NCI-H1930 (cell line): ENCODE data around the gene CNN2.

Source experiments
- DNase-seq, 2 experiments: peaks; one replicate each; lab custom pipeline; 2025; lab: John Stamatoyannopoulos, UW

The CNN2 gene

DNA sequence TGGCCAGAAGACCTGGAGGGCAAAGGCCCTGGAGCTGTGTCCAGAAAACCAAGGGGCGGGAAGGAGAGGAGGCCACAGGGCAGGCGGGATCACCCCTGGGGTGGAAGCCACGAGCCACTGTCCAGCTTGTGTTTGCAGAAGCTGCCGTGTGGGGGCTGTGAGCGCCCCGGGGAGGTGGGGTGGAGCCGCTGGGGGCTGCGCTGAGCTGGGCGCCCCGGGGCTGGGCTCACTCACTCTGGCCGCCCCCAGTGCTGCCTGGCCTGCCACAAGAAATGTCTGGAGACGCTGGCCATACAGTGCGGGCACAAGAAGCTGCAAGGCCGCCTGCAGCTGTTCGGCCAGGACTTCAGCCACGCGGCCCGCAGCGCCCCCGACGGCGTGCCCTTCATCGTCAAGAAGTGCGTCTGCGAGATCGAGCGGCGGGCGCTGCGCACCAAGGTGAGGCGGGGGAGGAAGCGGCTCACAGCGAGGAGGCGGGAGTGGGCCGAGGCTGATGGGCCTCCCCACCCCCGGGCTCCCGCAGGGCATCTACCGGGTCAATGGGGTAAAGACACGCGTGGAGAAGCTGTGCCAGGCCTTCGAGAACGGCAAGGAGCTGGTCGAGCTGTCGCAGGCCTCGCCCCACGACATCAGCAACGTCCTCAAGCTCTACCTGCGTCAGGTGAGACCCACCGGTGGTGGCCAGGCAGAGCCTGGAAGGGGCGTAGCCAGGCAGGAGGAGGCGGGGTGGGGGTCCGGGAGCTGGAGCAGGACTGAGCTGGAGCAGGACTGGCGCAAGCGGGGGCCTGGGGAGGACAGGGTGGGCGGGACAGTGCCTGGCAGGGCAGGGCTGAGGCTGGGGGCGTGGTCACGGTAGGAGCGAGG lies 55.1 kb downstream of the CNN2 start:
- no peak for DNase-seq

- no peak for DNase-seq
Measured at GRCh38 chr19:1082165-1082927, 55.9 kb downstream of the CNN2 start.

DNA sequence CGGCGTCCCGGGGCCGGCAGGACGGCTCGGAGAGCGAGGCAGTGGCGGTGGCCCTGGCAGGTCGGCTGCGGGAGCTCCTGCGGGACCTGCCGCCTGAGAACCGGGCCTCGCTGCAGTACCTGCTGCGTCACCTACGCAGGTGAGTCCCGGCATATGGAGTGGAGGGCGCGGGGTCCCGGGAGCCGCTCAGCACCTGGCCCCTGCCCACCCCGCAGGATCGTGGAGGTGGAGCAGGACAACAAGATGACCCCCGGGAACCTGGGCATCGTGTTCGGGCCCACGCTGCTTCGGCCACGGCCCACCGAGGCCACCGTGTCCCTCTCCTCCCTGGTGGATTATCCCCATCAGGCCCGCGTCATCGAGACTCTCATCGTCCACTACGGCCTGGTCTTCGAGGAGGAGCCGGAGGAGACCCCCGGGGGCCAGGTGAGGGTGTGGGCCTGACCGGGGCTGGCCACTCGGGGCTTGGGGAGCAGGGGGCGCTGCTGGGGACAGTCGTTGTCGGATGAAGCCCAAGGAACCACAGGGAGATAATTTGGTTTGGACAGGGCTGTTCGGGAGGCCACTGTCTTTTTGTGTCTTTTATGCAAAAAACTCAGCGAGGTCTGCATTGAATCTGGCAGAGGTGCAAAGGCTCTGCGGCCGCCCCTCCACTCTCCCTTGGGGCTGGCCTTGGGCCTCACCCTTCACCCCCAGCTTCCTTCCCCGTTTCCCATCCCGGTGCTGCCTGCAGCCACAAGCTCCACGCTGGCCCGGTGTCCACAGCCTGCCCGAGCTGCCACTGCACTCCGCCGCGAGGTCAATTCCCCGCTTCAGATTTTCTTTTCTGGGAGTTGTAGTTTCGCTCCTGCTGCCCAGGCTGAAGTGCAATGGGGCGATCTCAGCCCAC lies 56.8 kb downstream of the CNN2 start:
- no peak for DNase-seq

- DNase-seq, result no peak
Measured at GRCh38 chr19:1084024-1084868, 57.8 kb downstream of the CNN2 start.

- DNase-seq, result no peak
Measured at GRCh38 chr19:1085053-1085658, 58.7 kb downstream of the CNN2 start.

- no peak for DNase-seq
Measured at GRCh38 chr19:1085676-1086442, 59.5 kb downstream of the CNN2 start.

DNA sequence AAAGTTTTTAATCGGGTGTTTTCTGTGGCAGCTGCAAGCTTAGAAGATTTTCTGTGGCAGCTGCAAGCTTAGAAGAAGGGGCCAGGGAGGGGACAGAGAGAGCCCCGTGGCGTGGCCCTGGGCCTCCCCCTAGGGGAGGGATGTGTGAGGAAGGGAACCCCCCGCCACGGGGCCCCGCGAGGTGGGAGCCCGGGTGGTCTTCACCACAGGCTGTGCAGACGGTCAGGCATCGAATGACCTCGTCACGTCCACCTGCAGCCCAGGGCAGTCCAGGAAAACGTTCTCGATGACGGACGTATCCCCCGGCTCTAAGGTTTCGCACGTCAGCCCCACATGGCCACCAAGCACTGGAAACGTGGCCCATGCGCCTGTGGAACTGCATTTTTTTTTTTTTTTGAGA lies 60.2 kb downstream of the CNN2 start:
- DNase-seq, result no peak

DNA sequence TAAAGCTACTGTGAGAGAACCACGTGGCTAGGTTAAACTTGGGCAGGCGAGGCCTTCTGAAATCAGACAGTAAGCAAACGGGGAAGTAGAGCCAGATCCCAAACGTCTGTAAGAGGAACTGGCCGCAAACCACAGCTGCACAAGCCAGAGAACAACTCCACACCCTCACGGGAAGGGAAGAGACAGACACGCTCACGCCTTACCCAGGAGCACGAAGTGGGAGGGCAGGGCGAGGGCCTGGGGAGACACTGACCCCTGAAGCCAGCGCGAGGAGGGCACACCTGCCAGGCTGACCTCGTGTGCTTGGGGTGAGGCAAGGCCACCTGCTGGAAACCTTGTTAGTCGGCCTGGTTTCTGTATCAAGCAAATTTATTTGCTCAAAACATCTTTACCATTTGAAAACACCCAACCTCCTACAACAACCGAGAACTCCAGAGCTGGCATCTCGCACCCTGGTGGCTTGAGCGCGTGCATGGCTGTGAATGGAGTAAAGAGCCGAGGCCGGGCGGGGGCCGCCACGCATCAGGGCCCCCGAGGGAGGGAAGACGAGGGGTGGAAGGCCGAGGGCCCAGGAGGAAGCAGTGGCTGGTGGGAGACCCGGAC lies 61.5 kb downstream of the CNN2 start:
- no peak for DNase-seq

DNA sequence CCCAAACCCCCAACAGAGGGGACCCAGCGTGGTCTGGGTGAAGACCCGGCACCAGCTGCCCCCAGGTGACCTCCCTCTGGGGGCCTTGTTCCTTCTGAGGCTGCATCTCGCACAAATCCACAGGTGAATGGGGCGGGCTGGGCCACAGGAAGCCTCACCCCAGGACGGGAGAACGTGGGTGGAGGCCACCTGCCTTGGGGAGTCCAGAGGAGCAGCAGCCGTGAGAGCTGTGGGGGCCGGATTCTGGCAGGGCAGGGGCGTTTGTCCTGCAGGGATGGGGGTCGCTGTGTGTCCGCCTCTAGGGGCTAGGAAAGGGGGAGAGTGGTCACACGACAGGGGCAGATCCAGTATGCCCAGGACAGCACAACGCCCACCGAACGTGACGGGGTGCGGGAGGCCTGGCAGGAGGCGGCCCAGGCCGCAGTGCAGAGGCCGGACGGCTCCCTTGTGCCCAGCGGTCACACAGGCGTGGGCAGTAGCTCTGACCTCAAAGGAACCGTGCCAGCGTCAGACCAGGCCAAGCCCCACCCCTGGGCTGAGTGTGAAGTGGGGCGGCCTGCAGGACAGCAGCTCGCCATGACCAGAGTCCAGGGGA lies 62.1 kb downstream of the CNN2 start:
- no peak for DNase-seq
